HG02571 (cell line): ENCODE data around the gene OTOGL.
"Not testable (repeated sequence)": the region's sequence is repeated elsewhere in the genome, so short reads cannot be mapped to it uniquely, and the experiment has no call there.

Source experiments
- ATAC-seq: cut with Tn5 transposase; IDR thresholded peaks from one replicate; pipeline ENCODE4 v1.9.1; 2021; ENCODE audit warnings: mild to moderate bottlenecking, moderate library complexity; ENCODE audit not compliant: unreplicated experiment

OTOGL gene

DNA sequence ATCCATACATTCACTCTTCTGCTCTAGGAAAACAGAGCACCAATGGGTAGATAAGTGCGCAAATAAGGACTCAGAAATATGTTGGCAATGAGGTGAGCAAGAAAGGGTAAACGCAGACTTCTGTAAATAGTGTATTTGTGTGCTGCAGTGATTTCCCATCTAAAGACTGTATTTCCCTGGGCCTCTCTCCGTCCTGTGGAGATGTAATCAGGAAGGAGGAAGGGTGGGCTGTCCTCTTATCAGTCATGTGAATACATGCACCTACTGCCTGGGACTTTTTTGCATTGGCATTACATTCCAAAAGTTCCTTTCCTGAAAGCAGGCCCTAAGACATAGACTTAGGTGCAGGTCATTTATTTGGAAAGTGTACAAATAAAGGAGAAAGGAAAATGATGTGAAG, 114.5 kb downstream of the OTOGL start:
- no peak for ATAC-seq

DNA sequence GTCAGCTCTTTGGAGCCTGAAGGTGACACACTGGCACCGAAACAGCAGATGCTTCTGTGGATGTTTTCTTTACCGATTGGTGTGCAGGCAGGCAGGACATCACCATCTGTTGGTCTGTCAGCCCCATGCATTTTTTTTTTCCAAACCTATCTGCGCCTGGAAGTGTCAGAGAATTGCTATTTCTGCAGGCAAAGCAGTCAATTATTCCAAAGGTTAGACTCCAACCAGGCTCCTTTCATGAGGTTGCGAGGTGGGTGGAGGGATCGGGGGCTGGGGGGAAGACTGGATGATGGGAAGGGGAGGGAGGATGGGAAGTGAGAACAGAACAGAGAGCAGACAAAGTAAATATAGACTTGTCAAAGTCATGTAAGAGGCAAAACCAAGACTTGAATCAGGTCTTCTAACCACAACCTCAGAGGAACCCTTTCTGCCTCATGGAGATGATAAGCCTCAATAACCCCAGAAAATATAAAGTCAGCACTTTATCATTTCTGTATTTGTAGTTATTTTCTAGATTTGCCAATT, 117.7 kb downstream of the OTOGL start:
- no peak for ATAC-seq

DNA sequence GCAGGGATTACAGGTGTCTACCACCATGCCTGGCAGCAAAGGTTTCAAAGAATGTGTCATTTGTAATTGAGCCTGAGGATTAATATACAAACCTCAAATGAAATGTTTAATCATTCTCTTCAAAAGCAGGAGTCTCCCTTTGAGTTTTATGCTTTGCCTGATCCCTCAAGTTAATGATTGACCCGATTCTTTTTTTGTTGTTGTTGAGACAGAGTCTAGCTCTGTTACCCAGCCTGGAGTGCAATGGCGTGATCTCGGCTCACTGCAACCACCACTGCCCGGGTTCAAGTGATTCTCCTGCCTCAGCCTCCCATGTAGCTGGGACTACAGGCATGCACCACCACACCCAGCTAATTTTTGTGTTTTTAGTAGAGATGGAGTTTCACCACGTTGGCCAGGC, 119.6 kb downstream of the OTOGL start:
- ATAC-seq = not testable (repeated sequence)

DNA sequence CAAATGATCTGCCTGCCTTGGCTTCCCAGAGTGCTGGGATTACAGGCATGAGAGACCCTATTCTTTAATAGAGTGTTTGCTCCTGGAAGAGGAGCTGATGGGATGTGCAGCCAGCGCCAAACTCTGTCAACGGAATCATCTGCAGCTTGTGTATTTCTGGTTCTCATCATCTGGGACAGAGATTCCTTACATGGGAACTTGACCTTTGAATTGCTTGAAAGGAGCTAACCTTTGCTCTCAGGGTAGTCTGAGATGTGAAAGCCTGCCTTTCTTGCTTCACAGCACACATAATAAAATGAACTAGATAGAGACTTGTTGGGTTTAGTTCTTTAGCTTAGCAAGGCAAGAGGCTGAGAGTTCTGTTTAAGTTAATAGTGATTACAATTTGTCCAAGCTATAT, 120.0 kb downstream of the OTOGL start:
- ATAC-seq = no peak

DNA sequence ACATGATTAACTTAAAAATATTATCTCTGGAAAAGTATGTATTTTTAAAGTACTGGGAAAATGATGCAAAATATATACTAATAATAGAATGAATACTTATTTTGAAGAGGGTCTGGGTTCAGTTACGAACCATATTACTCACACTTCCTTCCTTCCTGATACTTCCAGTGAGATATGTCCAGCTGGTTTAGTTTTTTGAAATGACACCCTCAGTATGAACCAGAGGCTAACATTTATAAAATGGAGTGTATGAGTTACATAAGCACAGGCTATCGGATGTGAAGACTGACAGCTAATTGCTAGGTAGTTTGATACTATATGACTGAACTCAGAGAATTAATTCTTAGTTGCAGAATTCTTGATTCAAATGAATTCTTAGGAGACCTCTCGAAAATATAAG, 122.9 kb downstream of the OTOGL start:
- ATAC-seq = no peak

DNA sequence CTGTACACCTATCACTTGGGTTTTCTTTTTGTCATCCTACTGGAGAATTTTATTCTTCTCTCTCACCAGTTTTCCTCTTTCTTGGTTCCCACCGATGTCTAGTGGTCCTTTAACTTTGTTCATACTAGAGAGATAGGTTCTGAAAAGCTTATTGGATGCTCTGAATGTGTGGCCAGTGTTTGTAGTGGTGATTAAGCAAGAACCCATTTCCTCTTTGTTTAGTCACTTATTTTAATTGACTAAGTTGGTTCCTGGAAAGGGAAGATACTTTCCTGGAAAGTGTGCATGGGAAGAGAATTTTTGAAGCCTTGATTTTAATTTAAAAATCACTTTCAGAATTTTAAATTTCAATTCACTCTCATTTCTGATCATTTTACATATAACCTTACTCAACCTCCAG, 127.2 kb downstream of the OTOGL start:
- ATAC-seq = no peak

DNA sequence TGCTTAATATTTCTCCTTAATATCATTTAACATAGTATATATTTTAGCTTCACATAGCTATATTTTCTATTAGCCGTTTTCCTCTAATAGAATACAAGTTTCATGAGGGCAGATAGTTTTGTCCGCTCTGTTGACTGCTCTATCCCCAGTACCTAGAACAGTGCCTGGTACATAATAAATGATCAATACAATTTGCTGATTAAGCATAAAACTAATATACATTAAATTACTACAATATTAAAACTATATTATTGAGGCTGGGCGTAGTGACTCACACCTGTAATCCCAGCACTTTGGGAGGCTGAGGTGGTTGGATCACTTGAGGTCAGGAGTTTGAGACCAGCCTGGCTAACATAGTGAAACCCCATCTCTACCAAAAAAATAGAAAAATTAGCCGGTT, 128.6 kb downstream of the OTOGL start:
- not testable (repeated sequence) for ATAC-seq

DNA sequence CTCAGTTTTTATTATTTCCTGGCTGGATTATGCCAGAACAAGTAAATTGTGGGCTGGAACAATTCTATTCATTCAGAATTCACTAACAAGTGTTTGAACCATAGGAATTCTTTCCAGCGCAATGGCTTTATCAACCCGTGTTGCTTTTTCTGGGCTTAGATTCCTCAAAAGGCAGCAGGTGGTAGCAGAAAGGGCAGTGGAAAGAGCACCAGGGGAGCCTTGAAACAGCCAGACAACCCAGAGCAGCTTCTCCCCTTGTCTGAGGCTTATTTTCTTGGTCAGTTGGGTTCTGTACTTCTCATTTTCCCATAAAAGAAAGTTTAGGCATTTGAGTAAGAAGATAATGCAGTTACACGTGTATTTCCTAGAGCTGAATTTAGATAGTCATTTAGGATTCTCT, 130.7 kb downstream of the OTOGL start:
- ATAC-seq = no peak

DNA sequence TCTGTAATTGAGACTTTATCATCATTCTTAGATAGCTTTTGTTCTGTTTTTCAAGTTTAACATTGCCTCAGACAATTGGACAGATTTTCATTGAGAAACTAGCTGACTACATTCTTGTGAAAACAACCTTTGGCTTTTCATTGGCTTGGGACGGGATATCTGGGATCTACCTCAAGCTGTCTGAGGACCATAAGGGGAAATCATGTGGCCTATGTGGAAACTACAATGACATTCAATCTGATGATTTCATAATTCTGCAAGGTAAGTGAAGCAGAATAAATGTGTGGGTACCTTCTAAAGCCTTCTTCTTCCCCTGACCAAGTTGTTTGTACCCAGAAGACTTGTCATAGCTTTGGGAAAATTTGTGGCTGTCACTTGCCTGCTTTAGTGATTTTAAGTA, 133.5 kb downstream of the OTOGL start:
- ATAC-seq = no peak

DNA sequence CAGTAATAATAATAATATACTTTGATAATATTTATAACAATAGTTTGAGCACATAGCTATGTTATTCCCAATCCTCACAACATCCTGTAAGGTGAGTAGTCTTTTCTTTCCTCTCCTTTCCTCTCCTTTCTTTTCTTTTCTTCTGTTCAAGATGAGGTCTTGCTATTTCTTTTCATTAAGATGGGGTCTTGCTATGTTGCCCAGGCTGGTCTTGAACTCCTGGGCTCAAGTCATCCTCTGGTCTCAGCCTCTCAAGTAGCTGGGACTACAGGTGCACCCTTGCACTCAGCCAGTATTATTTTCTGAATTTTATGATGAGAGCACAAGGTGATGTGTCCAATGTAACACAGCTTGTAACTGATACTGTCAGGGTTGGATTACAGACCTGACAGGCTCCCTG, 134.6 kb downstream of the OTOGL start:
- no peak for ATAC-seq

DNA sequence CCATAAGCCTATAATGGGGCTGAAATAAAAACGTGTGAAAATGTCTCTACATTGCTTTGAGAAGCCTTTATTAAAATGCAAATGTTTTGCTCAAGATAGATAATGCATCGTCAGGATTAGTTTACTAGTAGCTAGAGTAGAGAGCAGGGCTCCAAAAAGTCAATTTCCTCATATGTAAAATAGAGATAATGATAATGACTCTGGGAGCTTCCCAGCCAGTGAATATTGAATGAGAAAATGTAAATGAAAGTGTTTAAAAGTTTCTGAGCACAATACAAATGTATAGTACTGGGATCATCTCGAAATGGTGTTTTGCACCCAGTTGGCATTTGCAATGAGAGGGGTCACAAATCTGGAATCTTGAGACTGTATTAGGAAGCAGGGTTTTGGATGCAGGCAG, 135.3 kb downstream of the OTOGL start:
- ATAC-seq = no peak

DNA sequence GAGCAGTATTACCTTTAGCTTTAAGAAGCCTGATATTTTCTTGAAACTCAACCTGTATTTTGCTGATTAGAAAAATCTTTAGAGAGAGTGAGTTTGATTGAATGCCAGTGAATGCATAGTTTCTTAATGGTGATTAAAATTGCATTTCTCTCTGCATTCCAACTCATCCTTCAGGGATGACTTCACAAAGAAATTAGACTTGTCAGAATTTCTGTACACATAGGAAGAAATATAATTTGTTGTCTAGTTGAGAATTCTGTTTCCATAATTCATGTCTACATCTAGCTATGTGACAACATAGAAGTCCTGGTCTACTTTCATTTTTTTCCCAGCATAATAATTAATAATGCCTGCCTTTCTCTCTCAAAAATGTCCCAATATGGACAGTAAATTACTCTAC, 136.6 kb downstream of the OTOGL start:
- ATAC-seq = no peak

DNA sequence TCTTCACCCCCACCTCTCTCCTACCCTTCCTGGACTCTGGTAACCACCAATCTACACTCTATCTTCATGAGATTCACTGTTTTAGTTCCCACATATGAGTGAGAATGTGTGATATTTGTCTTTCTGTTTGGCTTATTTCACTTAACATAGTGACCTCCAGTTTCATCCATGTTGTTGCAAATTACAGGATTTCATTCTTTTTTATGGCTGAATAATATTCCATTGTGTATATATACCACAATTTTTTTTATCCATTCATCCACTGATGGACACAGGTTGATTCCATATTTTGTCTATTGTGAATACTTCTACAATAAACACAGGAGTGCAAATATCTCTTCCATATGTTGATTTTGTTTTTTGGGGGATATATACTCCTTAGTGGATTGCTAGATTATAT, 140.5 kb downstream of the OTOGL start:
- no peak for ATAC-seq

DNA sequence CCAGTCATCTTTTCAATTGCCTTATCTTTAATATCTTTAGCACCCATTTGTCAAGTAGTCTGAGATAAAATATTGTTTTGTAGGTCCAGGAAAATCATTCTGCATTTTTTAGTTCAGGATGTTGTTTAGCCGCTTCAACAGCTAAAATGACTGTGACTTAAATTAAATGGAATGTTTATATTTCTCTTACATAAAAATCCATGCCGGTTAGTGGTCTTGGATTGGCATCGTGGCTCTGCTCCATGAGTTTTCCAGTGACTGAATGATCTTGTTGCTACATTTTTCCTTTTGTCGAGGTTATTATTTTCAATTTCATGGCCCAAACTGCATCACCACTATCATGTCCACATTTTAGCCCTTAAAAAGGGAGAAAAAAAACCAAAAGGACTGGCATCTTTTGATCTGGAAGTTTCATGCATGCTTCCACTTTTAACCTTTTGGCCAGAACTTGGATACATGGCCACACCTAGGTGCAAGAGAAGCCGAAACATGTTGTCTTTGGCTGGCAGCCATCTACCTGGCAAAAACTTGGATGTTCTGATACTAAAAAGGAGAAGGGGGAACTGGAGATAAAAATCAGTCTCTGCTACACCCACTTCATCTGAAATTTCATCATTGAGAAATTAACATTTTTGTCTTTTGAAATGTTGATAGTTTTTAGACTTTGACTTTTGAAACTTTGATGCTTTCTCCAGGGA, 142.4 kb downstream of the OTOGL start:
- no peak for ATAC-seq

DNA sequence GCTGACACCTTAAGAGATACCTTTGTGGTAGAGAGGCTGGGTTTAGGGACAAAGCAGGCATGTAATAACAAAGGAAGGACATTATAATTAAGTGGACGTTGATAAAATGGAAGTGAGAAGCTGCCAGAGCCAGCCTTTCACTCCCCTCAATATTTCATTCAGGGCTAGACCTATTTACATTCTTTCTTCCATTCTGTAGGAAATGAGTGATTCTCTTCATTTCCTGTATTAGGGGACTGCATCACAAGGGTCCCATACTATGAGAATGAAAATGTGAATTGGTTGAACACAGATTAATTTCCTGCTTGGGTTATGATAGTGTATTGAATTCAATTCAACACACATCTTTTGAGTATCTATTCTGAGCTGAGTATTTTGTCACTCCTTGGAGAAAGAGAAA, 143.0 kb downstream of the OTOGL start:
- ATAC-seq = no peak

DNA sequence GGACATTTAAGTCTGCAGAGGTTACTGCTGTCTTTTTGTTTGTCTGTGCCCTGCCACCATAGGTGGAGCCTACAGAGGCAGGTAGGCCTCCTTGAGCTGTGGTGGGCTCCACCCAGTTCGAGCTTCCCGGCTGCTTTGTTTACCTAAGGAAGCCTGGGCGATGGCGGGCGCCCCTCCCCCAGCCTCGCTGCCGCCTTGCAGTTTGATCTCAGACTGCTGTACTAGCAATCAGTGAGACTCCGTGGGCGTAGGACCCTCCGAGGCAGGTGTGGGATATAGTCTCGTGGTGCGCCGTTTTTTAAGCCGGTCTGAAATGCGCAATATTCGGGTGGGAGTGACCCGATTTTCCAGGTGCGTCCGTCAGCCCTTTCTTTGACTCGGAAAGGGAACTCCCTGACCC, 150.2 kb downstream of the OTOGL start:
- ATAC-seq = not testable (repeated sequence)

DNA sequence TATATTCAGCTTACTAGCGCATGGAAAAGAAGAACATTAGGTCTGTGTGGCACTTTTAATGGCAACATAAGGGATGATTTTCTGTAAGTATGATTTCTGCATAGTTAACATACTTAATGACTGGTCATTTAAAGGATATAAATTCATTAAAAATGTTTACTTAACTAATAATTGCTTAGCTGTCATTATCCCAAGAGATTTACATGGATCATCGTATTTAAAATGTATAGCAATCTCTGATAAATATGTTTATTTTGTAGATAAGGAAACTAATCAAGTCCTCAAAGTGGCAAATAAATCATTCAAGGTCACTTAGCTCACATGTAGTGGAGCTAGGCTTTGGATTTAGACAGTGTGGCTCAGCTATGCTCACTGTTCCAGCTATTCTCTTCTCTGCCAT, 158.6 kb downstream of the OTOGL start:
- ATAC-seq = no peak

DNA sequence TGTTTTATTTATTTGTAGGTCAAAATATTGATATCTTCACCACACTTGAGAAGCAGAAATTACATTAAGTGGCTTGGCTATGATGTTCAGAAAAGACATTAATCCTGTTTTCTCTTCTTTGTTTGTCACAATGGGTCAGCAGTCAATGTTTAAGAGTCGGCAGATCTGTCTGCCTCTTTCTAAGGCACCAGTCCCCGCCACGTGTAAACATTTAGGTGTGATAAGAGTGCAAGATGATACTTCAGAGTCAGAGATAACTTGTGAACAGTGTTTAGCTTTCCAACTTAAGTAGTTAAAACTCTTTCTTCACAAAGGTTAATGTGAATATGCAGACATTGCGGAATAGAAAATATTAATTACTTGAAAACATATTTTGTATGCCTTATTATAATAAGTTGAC, 160.9 kb downstream of the OTOGL start:
- no peak for ATAC-seq

DNA sequence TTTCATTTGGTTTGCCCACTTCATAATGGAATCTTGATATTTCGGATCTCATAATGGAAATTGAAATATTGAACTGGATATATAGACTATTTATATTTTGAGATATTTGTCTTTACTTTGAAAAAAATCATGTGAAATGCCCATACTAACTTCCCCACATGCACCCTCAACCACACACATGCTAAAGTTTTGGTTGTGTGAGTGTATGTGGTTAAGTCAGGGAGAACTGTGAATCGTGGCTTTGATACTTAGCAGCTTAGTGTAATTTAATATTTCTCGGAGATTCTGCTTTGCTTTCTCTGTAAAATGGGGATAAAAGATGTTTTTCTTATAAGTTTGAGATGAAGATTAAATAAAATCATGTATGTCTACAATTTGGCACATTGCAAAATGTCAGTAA, 162.1 kb downstream of the OTOGL start:
- ATAC-seq = no peak

DNA sequence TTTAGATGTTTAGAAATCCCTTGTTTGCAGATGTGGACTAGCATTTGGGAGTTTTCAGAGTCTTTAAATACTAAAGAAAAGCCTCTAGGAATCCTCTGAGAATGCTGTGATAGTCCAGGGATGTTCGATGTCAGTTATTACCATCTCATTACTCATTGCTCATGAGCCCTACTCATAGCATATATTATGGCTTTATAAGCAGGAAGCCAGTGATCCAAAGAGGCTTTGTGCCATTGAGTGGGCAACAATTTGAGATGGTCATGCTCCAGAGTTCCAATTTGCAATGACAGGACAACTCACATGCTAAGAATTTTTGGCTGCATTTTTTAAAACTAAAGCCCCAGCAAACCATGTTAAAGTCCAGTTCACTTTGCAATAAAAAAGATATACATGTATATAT, 163.0 kb downstream of the OTOGL start:
- ATAC-seq = no peak

DNA sequence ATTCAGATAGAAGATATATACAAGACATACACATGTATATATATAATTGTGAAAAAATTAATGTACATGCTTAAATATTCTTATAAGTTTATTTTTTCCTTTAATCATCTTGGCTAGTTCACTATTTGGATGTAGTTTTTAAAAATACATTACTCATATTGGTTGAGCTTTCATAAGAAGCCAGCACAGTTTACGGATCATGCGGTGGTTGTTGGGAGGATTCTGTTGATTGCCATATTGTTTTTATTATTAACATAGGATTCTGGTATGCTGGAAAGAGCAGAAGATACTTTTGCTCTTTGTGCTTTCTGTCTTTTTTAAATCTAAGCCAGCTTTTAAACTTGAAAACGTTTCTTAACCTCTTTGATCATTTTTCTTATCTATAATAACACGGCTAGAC, 163.4 kb downstream of the OTOGL start:
- no peak for ATAC-seq

DNA sequence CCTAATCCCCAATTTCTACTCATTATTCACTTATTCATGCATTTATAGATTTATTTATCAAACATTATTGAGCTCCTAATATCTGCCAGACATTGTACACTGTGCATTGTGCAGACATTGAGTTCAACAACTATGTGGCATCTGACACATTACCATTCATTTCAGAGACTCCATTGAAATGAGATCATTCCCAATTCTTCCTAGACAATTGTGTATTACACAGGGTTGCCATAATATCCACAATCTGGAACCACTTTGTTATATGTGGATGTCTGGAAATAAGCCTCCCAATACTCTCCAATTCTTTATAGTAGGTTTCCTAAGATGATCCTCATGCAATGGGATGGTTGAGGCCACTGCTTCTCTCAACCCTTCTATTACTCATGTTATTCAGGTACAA, 165.0 kb downstream of the OTOGL start:
- ATAC-seq = no peak

DNA sequence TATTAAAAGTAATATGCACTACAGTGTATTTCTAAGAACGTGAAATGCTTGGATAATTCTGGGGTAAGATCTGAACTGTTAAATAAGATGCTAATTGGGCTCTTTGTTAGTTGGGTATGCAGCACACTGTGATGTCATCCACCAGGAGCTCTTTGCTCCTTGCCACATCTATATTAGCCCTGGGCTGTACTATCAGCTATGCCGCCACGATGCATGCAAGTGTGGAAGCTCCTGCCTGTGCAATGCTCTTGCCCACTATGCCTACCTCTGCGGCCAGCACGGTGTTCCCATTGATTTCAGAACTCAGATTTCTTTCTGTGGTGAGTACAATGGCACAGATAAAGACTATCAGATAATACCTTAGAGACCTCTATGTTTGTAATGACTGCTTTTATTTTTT, 165.6 kb downstream of the OTOGL start:
- no peak for ATAC-seq
